ENCODE data around the gene CNTN4. TPM values are rescaled to one million over a fixed set of nuclear protein-coding genes. Genes with fewer than 3 reads are reported as not detected.

CNTN4 gene
- total RNA-seq, 6 donors from 2014 or later, result 1.0 to 13.5 (median 6.3) TPM

- Histone ChIP-seq H3K36me3 (no peaks in the 10 kb centered on the region), H3K27me3 (no peaks in the 10 kb centered on the region), H3K27ac (no peak overlapping the region), H3K9me3 (no peaks in the 10 kb centered on the region), H3K4me1 (no peaks in the 10 kb centered on the region), H3K4me3 (no peak overlapping the region)
- TF ChIP-seq POLR2A (IDR thresholded peaks at IDR 0.05) (no peak), EP300 (IDR thresholded peaks at IDR 0.05) (no peak), CTCF (IDR thresholded peaks at IDR 0.05) (no peak), POLR2AphosphoS5 (IDR thresholded peaks at IDR 0.05) (no peak)
- ATAC-seq (ENCODE audit: low FRiP score in 2 of 2) (no peak), DNase-seq (no peak)
- WGBS, 2 donors, result 68 to 72% methylated on average over 4 of the region's 4 CpGs
Observed at GRCh38 chr3:3097958-3098357, 999.3 kb downstream of the CNTN4 start.

- DNase-seq (no peak), ATAC-seq (ENCODE audit: low FRiP score in 2 of 2) (no peak)
- Histone ChIP-seq H3K27me3 (no peaks in the 10 kb centered on the region), H3K4me1 (no peaks in the 10 kb centered on the region), H3K27ac (no peak overlapping the region), H3K4me3 (no peak overlapping the region), H3K36me3 (no peaks in the 10 kb centered on the region), H3K9me3 (no peaks in the 10 kb centered on the region)
- TF ChIP-seq POLR2AphosphoS5 (IDR thresholded peaks at IDR 0.05) (no peak), POLR2A (IDR thresholded peaks at IDR 0.05) (no peak)
- 82 to 83% methylated on average over 6 of the region's 6 CpGs for WGBS, 2 donors
Observed at GRCh38 chr3:3101660-3102458, 1003.2 kb downstream of the CNTN4 start.

DNA sequence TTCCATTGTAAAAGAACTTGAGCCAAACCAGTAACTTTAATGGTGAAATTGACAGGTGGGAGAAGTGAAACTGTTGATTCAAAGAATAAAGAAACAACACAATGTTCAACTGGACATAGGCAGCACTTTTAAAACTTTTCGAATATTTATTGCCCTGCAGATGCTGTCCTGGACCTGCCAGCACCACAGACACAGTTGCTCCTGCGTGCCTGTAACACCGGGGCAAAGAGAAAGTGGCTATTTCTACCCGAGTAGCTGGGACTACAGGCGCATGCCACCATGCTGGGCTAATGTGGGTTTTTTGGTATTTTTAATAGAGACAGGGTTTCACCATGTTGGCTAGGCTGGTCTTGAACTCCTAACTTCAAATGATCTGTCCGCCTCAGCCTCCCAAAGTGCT, 1004.1 kb downstream of the CNTN4 start:
- no peak overlapping the region for H3K4me3 ChIP-seq
- no peaks in the 10 kb centered on the region for H3K4me1 ChIP-seq
- 86 to 90% methylated on average over 6 of the region's 6 CpGs for WGBS, 2 donors
- H3K9me3 ChIP-seq, result no peaks in the 10 kb centered on the region
- no peak overlapping the region for H3K27ac ChIP-seq
- DNase-seq (no peak), ATAC-seq (ENCODE audit: low FRiP score in 2 of 2) (no peak)
- H3K36me3 ChIP-seq, result no peaks in the 10 kb centered on the region
- no peaks in the 10 kb centered on the region for H3K27me3 ChIP-seq
- TF ChIP-seq CTCF (IDR thresholded peaks at IDR 0.05), result no peak
- no peak for TF ChIP-seq POLR2AphosphoS5 (IDR thresholded peaks at IDR 0.05)
- TF ChIP-seq POLR2A (IDR thresholded peaks at IDR 0.05), result no peak
- no peak for TF ChIP-seq EP300 (IDR thresholded peaks at IDR 0.05)

DNA sequence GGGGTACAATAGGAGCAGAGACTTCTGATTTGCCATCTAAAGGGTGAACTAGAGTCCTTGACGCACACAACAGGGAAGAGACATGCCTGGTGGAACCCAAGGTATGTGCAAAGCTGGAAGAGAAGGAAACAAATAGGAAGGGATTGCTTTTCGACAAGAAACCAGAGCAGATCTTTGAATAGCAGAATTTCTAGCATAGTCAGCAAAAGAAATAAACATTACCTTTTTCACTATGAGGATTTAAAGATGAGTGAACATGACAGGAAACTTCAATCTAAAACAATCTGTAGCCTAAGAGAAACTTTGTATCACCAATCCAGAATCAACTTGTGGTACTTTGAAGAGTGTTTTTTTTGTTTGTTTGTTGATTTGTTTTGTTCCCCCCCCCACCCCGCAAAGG, 1006.6 kb downstream of the CNTN4 start:
- no peak for DNase-seq
- 90% methylated on average over 3 of the region's 3 CpGs for WGBS, 2 donors
- Histone ChIP-seq H3K27me3 (no peaks in the 10 kb centered on the region), H3K4me1 (peaks cover 0 to 3% (median 0%) of the 10 kb centered on the region in 4 donors), H3K4me3 (no peak overlapping the region), H3K9me3 (no peaks in the 10 kb centered on the region), H3K27ac (no peak overlapping the region), H3K36me3 (no peaks in the 10 kb centered on the region)
- TF ChIP-seq CTCF (IDR thresholded peaks at IDR 0.05) (no peak), EP300 (IDR thresholded peaks at IDR 0.05) (no peak), POLR2A (IDR thresholded peaks at IDR 0.05) (no peak), POLR2AphosphoS5 (IDR thresholded peaks at IDR 0.05) (no peak)
- no peak for ATAC-seq (ENCODE audit: low FRiP score in 2 of 2)

- no peak for ATAC-seq (ENCODE audit: low FRiP score in 2 of 2)
- DNase-seq, result no peak
- TF ChIP-seq EP300 (IDR thresholded peaks at IDR 0.05) (no peak), POLR2AphosphoS5 (IDR thresholded peaks at IDR 0.05) (no peak)
- Histone ChIP-seq H3K27ac (no peak overlapping the region), H3K27me3 (no peaks in the 10 kb centered on the region), H3K4me1 (peaks cover 0 to 8% (median 0%) of the 10 kb centered on the region in 4 donors), H3K9me3 (no peaks in the 10 kb centered on the region), H3K4me3 (no peak overlapping the region), H3K36me3 (no peaks in the 10 kb centered on the region)
- WGBS, 2 donors, result 79 to 85% methylated on average over 4 of the region's 4 CpGs
Observed at GRCh38 chr3:3105815-3106214, 1007.1 kb downstream of the CNTN4 start.

DNA sequence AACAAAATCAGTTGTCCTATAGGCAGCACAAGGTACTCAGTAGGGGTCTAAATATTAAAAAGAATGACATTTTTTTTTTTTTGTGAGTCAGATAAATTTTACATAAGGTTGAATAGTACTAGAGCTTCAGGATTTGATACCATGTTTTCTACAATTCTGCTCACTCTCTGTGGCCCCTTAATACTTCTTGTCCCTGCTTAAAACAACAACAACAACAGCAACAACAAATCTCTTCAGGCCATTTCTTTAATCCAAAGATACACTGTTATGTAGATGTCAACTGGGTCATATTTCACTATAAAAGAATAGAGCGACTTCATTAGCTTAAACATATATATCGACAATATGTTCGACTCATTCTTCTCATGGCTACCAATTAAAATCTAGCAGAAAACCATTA, 1008.5 kb downstream of the CNTN4 start:
- Histone ChIP-seq H3K4me3 (no peak overlapping the region), H3K27me3 (no peaks in the 10 kb centered on the region), H3K27ac (no peak overlapping the region), H3K4me1 (peaks cover 0 to 8% (median 0%) of the 10 kb centered on the region in 4 donors), H3K9me3 (no peaks in the 10 kb centered on the region), H3K36me3 (no peaks in the 10 kb centered on the region)
- DNase-seq (no peak), ATAC-seq (ENCODE audit: low FRiP score in 2 of 2) (no peak)
- TF ChIP-seq CTCF (IDR thresholded peaks at IDR 0.05), result no peak
- TF ChIP-seq POLR2AphosphoS5 (IDR thresholded peaks at IDR 0.05), result no peak
- WGBS, 2 donors, result 97% methylated on average over 3 of the region's 3 CpGs

Measured in upper lobe of left lung (tissue), 6 donors.